GM12878 (cell line): ENCODE data around the gene DRD3. TPM values are rescaled to one million over a fixed set of nuclear protein-coding genes. Genes with fewer than 3 reads are reported as not detected.

ENCODE experiments used
- ATAC-seq: fragments of 200-7000 bp; cut with Tn5 transposase; 3 replicates; pipeline ENCODE4 v1.9.1; 2020; ENCODE audit warnings: mild to moderate bottlenecking, moderate library complexity
- BruUV-seq: library from RNA; stranded (reverse); fragments of 400-500 nt; replicated peaks from 2 replicates; lab custom pipeline; 2021; lab: Mats Ljungman, UMichigan
- CTCF ChIA-PET: fragments of 300-600 bp; sonication (Branson Sonifier 250); formaldehyde crosslinking; extraction: SDS; loops from one replicate; lab custom pipeline; 2021; ENCODE audit warnings: inconsistent platforms; lab: Yijun Ruan, JAX
- POLR2A ChIA-PET: fragments of 350-600 bp; formaldehyde crosslinking; extraction: SDS; loops from one replicate; lab custom pipeline; 2021; ENCODE audit warnings: inconsistent platforms; lab: Charles Lee
- RAD21 ChIA-PET: fragments of 300-600 bp; sonication (Branson Sonifier 250); formaldehyde crosslinking; loops from one replicate; lab custom pipeline; 2023; ENCODE audit warnings: antibody characterized with exemption; ENCODE audit not compliant: unreplicated experiment; lab: Charles Lee
- SMC1A ChIA-PET: fragments of 300-600 bp; sonication (Branson Sonifier 250); formaldehyde crosslinking; loops from one replicate; lab custom pipeline; 2023; ENCODE audit not compliant: unreplicated experiment, uncharacterized antibody; lab: Charles Lee
- DNase-seq: peaks from one replicate; pipeline ENCODE4 v3.0.0-alpha.2; 2011; ENCODE audit warnings: low read depth, low spot score
- FAIRE-seq: peaks from 3 replicates; lab custom pipeline; 2011; peaks lifted over from hg19 to GRCh38; lab: Jason Lieb, UNC
- H2AFZ ChIP-seq: 2 replicates; pipeline ENCODE4 v1.6.0; 2011; ENCODE audit warnings: low read depth, low read length, control low read depth; ENCODE audit not compliant: control insufficient read depth
- H3K27ac ChIP-seq: 2 replicates; pipeline ENCODE4 v1.5.1; 2011; ENCODE audit warnings: control low read depth; ENCODE audit not compliant: control insufficient read depth, insufficient read depth
- H3K27me3 ChIP-seq, 2 experiments: replicated peaks in 1 of 2; 2 replicates each; pipeline versions ENCODE4 v1.6.0 to v1.6.1; 2011; ENCODE audit warnings: low read length in 1 of 2; ENCODE audit not compliant: control insufficient read depth in 2 of 2, insufficient read depth in 2 of 2
- H3K36me3 ChIP-seq, 2 experiments: 2 replicates each; pipeline ENCODE4 v1.5.1; 2011; ENCODE audit warnings: low read length in 1 of 2; ENCODE audit not compliant: control insufficient read depth in 2 of 2, insufficient read depth in 2 of 2
- H3K4me1 ChIP-seq: 2 replicates; pipeline ENCODE4 v1.6.1; 2011; ENCODE audit warnings: mild to moderate bottlenecking, low read length, moderate library complexity, mixed read lengths; ENCODE audit not compliant: control insufficient read depth, insufficient read depth
- H3K4me2 ChIP-seq: 2 replicates; pipeline ENCODE4 v1.6.0; 2011; ENCODE audit warnings: control low read depth; ENCODE audit not compliant: control insufficient read depth, insufficient read depth
- H3K4me3 ChIP-seq: fragments of 200-600 bp; sonication (generic); 2 replicates; pipeline ENCODE4 v1.5.1; 2016
- H3K79me2 ChIP-seq: 2 replicates; pipeline ENCODE4 v1.6.0; 2011; ENCODE audit warnings: low read length; ENCODE audit not compliant: control insufficient read depth, insufficient read depth
- H3K9ac ChIP-seq: 2 replicates; pipeline ENCODE4 v1.8.0; 2011; ENCODE audit warnings: low read length, control low read depth, mixed read lengths; ENCODE audit not compliant: control insufficient read depth, insufficient read depth
- H3K9me3 ChIP-seq: replicated peaks from 3 replicates; pipeline ENCODE4 v1.5.1; 2011; ENCODE audit warnings: mild to moderate bottlenecking, low read length; ENCODE audit not compliant: control insufficient read depth, insufficient read depth
- H4K20me1 ChIP-seq: 2 replicates; pipeline ENCODE4 v1.6.0; 2011; ENCODE audit not compliant: control insufficient read depth, insufficient read depth
- EZH2 ChIP-seq: IDR thresholded peaks from 2 replicates; pipeline ENCODE4 v1.6.1; 2012; ENCODE audit warnings: low read depth, mild to moderate bottlenecking, control low read depth, inconsistent platforms, low read length, borderline replicate concordance; ENCODE audit not compliant: control insufficient read depth
- FOS ChIP-seq: IDR thresholded peaks from 3 replicates; pipeline ENCODE4 v1.6.1; 2011; ENCODE audit warnings: borderline replicate concordance; ENCODE audit not compliant: insufficient read length; ENCODE audit errors: extremely low read depth
- NFYB ChIP-seq: IDR thresholded peaks from 2 replicates; pipeline ENCODE4 v1.6.1; 2011; ENCODE audit warnings: low read depth, mild to moderate bottlenecking, low read length, improper control_type of control experiment, moderate library complexity; ENCODE audit not compliant: insufficient read depth
- RELA ChIP-seq: fragments of 450-650 bp; IDR thresholded peaks from 2 replicates; pipeline ENCODE4 v1.8.0; 2014; ENCODE audit warnings: borderline replicate concordance; ENCODE audit not compliant: partially characterized antibody
- SPI1 ChIP-seq: IDR thresholded peaks from 2 replicates; pipeline ENCODE4 v1.6.1; 2011; ENCODE audit warnings: low read depth, mild to moderate bottlenecking, low read length, moderate library complexity, borderline replicate concordance; ENCODE audit not compliant: insufficient read depth
- SRF ChIP-seq, 2 experiments: IDR thresholded peaks; 2 replicates each; pipeline ENCODE4 v1.6.1; 2011; ENCODE audit warnings: low read depth in 2 of 2, low read length in 2 of 2, mild to moderate bottlenecking in 1 of 2, moderate library complexity in 1 of 2
- STAT3 ChIP-seq: IDR thresholded peaks from 2 replicates; pipeline ENCODE4 v1.6.1; 2011; ENCODE audit warnings: low read depth, low read length, improper control_type of control experiment
- ZNF24 ChIP-seq: fragments of 450-650 bp; IDR thresholded peaks from 2 replicates; pipeline ENCODE4 v1.6.1; 2017; ENCODE audit warnings: antibody characterized with exemption, mild to moderate bottlenecking
- WGBS: methylation state at CpG from one replicate; pipeline ENCODE4 v1.1.6; 2016; ENCODE audit warnings: low lambda C conversion rate; ENCODE audit not compliant: insufficient replicate concordance, insufficient coverage; ENCODE audit errors: missing lambda C conversion rate; 5-methylcytosine and 5-hydroxymethylcytosine counted together
- in situ Hi-C: fragments of 300-500 bp; cut with MboI; formaldehyde crosslinking; loops from 9 replicates; pipeline ENCODE4 v1.14.3; 2018; ENCODE audit warnings: mixed read lengths
- intact Hi-C: fragments of 100-400 bp; cut with micrococcal nuclease; formaldehyde crosslinking; loops from one replicate; pipeline ENCODE4 v1.14.2; 2022; ENCODE audit not compliant: unreplicated experiment
- polyA plus RNA-seq, 11 experiments: library from polyadenylated mRNA; depleted of rRNA in 4 of 11; unstranded in 6 of 11; stranded (reverse) in 5 of 11; fragments of >200 nt; fragmentation: Nextera tagmentation in 4 of 11; fragmentation: Illumina TruSeq in 1 of 11; extraction: Ambion mirVana in 4 of 11; extraction: Trizol in 1 of 11; gene quantifications; 1 replicate in 1 of 11; 2 replicates in 10 of 11; pipeline versions ENCODE4 v1.2.1 to v1.2.3, GENCODE V29; 2011 to 2016; ENCODE audit warnings: inconsistent platforms in 2 of 11, missing spikeins in 2 of 11, low read depth in 1 of 11
- total RNA-seq, 4 experiments: library from RNA; depleted of rRNA in 3 of 4; stranded (reverse); fragments of >200 nt in 3 of 4; fragmentation: Illumina TruSeq in 1 of 4; extraction: Trizol in 1 of 4; gene quantifications; 2 replicates each; pipeline versions ENCODE4 v1.2.1 to v1.2.3, GENCODE V29; 2013 to 2021
- TF ChIP-seq, protein P1 (sequence below): fragments of 450-650 bp; conservative IDR thresholded peaks from 2 replicates; pipeline ENCODE4 v1.6.1; 2017; ENCODE audit warnings: mild to moderate bottlenecking, moderate library complexity

Gene DRD3
- total and polyA plus RNA-seq, 10 of the 15 experiments (the other 5 are each of a cell fraction or from before 2014, with no cell fraction given): not detected

DNA sequence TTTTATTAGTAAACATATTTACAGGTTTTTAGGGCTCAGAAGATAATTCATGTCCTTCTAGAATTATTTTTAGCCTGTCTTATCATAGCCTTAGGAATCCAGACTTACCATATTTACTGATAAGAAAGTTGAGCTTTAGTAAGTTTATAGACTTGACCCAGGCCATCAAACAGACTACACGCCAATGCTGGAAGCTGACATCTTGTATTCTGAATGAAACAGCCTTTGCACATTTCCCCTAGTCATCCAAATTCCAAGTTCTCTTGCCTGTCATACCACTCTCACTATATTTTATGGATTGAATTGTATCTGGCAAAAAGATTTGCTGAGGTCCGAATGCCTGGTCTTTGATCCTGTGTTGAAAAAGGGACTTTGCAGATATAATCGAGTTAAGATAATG is 58.6 kb downstream of the DRD3 start:
- ChIA-PET SMC1A (no interaction called here), POLR2A (no interaction called here), CTCF (no interaction called here), RAD21 (no interaction called here)
- H4K20me1 ChIP-seq: no peaks in the 10 kb centered on the region
- TF ChIP-seq FOS (no peak), SRF (IDR thresholded peaks at IDR 0.05; ENCODE audit: low read depth in 2 of 2, low read length in 2 of 2) (no peak), ZNF24 (no peak), NFYB (no peak), EZH2 (no peak), SPI1 (no peak), STAT3 (no peak), RELA (no peak)
- TF ChIP-seq, protein P1, sequence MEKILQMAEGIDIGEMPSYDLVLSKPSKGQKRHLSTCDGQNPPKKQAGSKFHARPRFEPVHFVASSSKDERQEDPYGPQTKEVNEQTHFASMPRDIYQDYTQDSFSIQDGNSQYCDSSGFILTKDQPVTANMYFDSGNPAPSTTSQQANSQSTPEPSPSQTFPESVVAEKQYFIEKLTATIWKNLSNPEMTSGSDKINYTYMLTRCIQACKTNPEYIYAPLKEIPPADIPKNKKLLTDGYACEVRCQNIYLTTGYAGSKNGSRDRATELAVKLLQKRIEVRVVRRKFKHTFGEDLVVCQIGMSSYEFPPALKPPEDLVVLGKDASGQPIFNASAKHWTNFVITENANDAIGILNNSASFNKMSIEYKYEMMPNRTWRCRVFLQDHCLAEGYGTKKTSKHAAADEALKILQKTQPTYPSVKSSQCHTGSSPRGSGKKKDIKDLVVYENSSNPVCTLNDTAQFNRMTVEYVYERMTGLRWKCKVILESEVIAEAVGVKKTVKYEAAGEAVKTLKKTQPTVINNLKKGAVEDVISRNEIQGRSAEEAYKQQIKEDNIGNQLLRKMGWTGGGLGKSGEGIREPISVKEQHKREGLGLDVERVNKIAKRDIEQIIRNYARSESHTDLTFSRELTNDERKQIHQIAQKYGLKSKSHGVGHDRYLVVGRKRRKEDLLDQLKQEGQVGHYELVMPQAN: no peak
- no peaks in the 10 kb centered on the region for H3K36me3 ChIP-seq
- ATAC-seq: no peak
- H3K4me2 ChIP-seq: no peak overlapping the region
- FAIRE-seq: no peak
- in situ Hi-C loops: no loop called here
- H3K4me3 ChIP-seq: no peak overlapping the region
- H3K9ac ChIP-seq: no peak overlapping the region
- no peak overlapping the region for H2AFZ ChIP-seq
- H3K4me1 ChIP-seq: no peaks in the 10 kb centered on the region
- no peak for DNase-seq
- H3K27ac ChIP-seq: no peak overlapping the region
- intact Hi-C loops: no loop called here
- WGBS: 91% methylated on average over 3 of the region's 3 CpGs
- no peaks in the 10 kb centered on the region; the same call in 2 of the 3 replicates for H3K9me3 ChIP-seq
- BruUV-seq: no TSS peak
- no peaks in the 10 kb centered on the region for H3K79me2 ChIP-seq
- no peaks in the 10 kb centered on the region; a peak in 2 of 4 replicates for H3K27me3 ChIP-seq
